ENCODE results near the gene ZCCHC13. TPM values are rescaled to one million over a fixed set of nuclear protein-coding genes. Genes with fewer than 3 reads are reported as not detected.
A peak's percentile ranks its signal among the peaks of the same experiment; 100 is the strongest.

The ZCCHC13 gene
- total RNA-seq, 2 donors from 2014 or later = not detected

DNA sequence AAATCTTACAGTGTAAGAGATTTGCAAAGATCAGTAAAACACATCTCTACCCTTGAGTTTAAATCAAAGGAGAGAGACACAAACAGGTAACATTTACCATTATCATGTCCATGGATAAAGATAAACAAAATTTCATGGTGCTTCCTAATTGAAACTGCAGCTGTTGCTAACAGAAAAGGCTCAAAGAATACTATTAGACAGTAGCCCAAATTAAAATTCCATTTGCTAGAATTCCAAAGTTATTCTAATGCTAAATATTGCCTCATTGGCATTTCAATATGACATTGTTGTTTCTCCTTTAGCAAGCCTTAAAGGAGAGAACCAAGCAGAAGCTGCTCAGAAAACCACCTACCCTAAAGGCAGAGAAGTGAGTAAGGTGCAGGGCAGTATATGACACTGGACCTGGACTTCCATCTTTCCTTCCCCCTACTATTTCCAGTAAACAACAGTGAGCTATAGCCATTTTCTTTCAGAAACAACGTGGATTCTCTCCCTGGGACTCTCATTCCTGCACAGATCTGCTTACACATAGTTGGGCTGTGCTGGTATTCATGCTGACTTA lies 19.5 kb upstream of the ZCCHC13 start:
- no peaks in the 10 kb centered on the region for H3K27me3 ChIP-seq (replicated peaks; ENCODE audit: insufficient read depth)
- H3K4me1 ChIP-seq (ENCODE audit: control insufficient read depth in 1 of 2, low read depth in 2 of 2) = peaks cover 18 to 29% of the 10 kb centered on the region in 2 donors
- H3K36me3 ChIP-seq = peaks cover 13% of the 10 kb centered on the region
- no peak overlapping the region for H3K4me3 ChIP-seq
- TF ChIP-seq, protein P1, sequence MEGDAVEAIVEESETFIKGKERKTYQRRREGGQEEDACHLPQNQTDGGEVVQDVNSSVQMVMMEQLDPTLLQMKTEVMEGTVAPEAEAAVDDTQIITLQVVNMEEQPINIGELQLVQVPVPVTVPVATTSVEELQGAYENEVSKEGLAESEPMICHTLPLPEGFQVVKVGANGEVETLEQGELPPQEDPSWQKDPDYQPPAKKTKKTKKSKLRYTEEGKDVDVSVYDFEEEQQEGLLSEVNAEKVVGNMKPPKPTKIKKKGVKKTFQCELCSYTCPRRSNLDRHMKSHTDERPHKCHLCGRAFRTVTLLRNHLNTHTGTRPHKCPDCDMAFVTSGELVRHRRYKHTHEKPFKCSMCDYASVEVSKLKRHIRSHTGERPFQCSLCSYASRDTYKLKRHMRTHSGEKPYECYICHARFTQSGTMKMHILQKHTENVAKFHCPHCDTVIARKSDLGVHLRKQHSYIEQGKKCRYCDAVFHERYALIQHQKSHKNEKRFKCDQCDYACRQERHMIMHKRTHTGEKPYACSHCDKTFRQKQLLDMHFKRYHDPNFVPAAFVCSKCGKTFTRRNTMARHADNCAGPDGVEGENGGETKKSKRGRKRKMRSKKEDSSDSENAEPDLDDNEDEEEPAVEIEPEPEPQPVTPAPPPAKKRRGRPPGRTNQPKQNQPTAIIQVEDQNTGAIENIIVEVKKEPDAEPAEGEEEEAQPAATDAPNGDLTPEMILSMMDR (IDR thresholded peaks at IDR 0.05) = no peak
- H3K27ac ChIP-seq = peak overlapping the region; percentile 28 to 65
- DNase-seq (ENCODE audit: low spot score) = no peak
- no peak for ATAC-seq (ENCODE audit: insufficient number of reproducible peaks, low FRiP score, low read depth)
- no peaks in the 10 kb centered on the region for H3K9me3 ChIP-seq

DNA sequence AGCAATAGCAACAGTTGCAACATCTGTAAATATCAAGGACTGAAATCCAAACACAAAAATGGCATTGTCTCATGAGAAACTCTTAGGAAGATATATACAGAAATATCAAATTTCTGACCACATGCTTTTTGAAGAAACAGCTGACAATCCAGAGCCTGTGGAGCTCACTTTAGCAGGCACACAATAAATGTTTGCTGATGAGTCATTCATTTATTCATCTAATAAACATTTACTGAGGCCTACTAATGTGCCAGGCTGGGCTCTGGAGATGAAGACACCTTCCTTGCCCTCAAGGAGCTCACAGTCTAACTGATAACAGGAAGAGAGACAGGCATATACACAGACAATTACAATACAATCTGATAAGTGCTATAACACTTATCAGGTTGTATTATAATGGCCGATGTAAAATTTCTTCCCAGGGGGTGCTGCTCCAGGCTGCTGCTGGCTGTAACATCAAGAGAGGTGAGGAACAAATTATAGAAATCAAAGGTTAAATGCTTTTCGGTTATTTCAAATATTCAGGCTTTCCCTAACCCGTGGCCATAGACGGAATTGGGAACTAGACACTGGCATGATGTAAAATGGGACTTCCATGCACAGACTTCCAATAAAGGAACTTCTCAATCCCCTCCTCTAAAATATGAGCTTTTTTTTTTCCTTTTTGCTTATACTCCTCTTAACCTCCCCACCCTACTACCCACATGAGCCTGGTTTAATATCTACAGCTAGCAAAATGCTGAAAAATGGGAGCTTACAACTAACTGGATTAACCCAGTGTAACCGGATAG lies 16.8 kb upstream of the ZCCHC13 start:
- Histone ChIP-seq H3K27ac (no peak overlapping the region), H3K4me3 (no peak overlapping the region), H3K27me3 (replicated peaks; ENCODE audit: insufficient read depth) (no peaks in the 10 kb centered on the region), H3K4me1 (ENCODE audit: control insufficient read depth in 1 of 2, low read depth in 2 of 2) (peaks cover 18 to 29% of the 10 kb centered on the region in 2 donors), H3K36me3 (no peaks in the 10 kb centered on the region), H3K9me3 (no peaks in the 10 kb centered on the region)
- TF ChIP-seq, protein P1 (IDR thresholded peaks at IDR 0.05) = no peak
- ATAC-seq (ENCODE audit: insufficient number of reproducible peaks, low FRiP score, low read depth) (no peak), DNase-seq (ENCODE audit: low spot score) (no peak)

DNA sequence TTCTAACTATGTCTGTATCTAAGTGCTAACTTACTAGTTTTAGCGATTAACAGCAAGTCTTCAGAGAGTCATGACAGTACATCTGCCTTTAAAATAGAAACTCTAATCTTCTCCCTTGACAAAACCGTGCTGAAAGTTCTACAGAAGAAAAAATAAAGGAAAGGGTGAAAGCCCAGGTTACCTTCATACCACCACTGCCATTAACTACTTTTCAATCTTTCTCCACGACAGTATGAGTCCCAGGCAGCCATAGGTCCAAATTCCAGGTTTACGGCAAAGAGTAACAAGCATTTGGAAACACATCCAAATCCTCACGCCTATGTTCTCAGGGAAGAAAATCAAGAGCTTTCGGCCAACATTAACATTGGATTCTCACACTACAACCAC lies 12.4 kb upstream of the ZCCHC13 start:
- H3K4me1 ChIP-seq (ENCODE audit: control insufficient read depth in 1 of 2, low read depth in 2 of 2) = peaks cover 0 to 6% of the 10 kb centered on the region in 2 donors

DNA sequence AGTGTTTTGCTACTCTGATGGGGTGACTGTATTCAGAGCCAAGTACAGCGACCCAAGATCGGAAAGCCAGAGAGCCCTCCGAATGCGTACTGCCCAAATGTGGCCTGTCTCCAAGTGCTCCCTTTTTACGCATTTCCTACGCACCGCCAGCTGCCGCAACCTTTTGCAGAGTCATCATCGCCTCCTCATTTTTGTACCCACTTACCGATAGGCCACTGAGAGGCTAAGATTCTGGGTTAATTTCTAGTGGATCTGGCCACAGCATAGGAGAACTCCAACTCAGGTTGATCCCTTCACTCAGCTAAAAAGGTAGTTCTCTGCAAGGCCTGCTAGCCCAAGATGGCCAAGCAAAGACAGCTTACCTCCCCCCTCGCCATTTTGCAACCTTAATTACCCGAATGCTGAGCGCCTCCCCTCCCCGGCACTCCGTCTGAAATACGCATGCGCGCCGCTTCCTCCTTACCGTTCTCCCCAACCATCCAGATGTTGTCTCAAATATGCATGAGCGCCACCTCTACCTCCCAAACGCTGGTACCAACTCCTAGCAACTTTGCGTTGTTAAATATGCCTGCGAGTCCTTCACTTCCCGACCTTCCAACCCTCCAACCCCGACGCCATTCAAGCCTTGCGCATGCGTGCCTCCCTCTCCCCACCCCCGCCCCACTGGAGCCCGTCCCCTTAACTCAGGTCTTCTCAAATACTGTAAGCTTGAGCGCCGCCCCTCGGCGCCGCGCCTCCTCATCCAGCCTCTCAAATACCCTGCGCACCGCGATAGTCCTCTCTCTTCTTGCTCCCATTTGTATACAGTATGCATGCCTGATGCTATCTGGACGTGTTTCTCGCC lies 11.8 kb upstream of the ZCCHC13 start:
- Histone ChIP-seq H3K4me1 (ENCODE audit: control insufficient read depth in 1 of 2, low read depth in 2 of 2) (peaks cover 0 to 6% of the 10 kb centered on the region in 2 donors), H3K4me3 (peak overlapping the region; percentile 85), H3K27me3 (replicated peaks; ENCODE audit: insufficient read depth) (no peaks in the 10 kb centered on the region), H3K36me3 (no peaks in the 10 kb centered on the region), H3K9me3 (no peaks in the 10 kb centered on the region), H3K27ac (peak overlapping the region; percentile 90)
- DNase-seq (ENCODE audit: low spot score) = peak; percentile 65
- TF ChIP-seq, protein P1 (IDR thresholded peaks at IDR 0.05) = no peak
- ATAC-seq (ENCODE audit: insufficient number of reproducible peaks, low FRiP score, low read depth) = peak; percentile 85

More for the DNA sequence above, 12.4 kb upstream of the ZCCHC13 start:
- H3K4me3 ChIP-seq = peak overlapping the region; percentile 85
- H3K36me3 ChIP-seq = no peaks in the 10 kb centered on the region
- no peak for DNase-seq (ENCODE audit: low spot score)
- no peaks in the 10 kb centered on the region for H3K27me3 ChIP-seq (replicated peaks; ENCODE audit: insufficient read depth)
- ATAC-seq (ENCODE audit: insufficient number of reproducible peaks, low FRiP score, low read depth) = no peak
- H3K9me3 ChIP-seq = no peaks in the 10 kb centered on the region
- TF ChIP-seq, protein P1 (IDR thresholded peaks at IDR 0.05) = no peak
- H3K27ac ChIP-seq = peak overlapping the region; percentile 90

DNA sequence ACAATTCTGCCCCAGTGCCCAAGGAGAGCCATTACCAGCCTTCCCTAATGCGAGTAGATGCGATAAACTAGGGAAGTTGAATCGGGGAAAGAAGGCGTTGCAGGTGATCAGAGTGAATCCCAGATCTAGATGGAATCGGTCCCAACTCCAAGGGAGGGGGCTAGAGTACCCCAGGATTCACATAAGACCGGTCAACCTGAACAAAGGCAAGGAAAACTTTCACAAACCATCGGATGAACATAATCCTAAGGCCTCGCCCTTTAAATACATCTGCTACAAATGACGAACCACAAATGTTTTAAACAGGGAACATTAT lies 11.2 kb upstream of the ZCCHC13 start:
- no peaks in the 10 kb centered on the region for H3K9me3 ChIP-seq
- DNase-seq (ENCODE audit: low spot score) (no peak), ATAC-seq (ENCODE audit: insufficient number of reproducible peaks, low FRiP score, low read depth) (no peak)
- TF ChIP-seq, protein P1 (IDR thresholded peaks at IDR 0.05) = no peak
- peak overlapping the region; percentile 90 for H3K27ac ChIP-seq
- no peaks in the 10 kb centered on the region for H3K27me3 ChIP-seq (replicated peaks; ENCODE audit: insufficient read depth)
- no peaks in the 10 kb centered on the region for H3K36me3 ChIP-seq
- peaks cover 0 to 6% of the 10 kb centered on the region in 2 donors for H3K4me1 ChIP-seq (ENCODE audit: control insufficient read depth in 1 of 2, low read depth in 2 of 2)
- peak overlapping the region; percentile 85 for H3K4me3 ChIP-seq

All from thoracic aorta (tissue), 2 donors.